Measurements from ENCODE around the gene CAPZA2.

CAPZA2 gene

DNA sequence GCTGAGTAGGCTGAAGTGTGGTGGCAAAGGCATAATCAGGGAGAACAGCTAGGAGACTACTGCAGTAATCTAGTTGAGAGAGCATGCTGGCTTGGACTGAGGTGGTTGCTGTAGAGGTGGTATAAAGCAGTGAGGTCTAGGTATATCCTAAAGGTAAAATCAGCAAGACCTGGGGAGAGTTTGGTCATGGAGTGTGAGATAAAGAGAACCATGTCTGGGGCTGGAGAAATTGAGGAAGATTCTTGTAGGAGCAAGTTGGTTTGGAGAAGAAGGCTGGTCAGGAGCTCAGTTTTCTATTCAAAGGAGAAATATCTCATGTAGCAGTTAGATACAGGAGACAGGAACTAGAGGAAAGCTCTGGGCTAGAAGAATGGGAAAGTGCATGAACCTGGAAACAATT, 58.0 kb downstream of the CAPZA2 start:
- TF ChIP-seq, protein P1, sequence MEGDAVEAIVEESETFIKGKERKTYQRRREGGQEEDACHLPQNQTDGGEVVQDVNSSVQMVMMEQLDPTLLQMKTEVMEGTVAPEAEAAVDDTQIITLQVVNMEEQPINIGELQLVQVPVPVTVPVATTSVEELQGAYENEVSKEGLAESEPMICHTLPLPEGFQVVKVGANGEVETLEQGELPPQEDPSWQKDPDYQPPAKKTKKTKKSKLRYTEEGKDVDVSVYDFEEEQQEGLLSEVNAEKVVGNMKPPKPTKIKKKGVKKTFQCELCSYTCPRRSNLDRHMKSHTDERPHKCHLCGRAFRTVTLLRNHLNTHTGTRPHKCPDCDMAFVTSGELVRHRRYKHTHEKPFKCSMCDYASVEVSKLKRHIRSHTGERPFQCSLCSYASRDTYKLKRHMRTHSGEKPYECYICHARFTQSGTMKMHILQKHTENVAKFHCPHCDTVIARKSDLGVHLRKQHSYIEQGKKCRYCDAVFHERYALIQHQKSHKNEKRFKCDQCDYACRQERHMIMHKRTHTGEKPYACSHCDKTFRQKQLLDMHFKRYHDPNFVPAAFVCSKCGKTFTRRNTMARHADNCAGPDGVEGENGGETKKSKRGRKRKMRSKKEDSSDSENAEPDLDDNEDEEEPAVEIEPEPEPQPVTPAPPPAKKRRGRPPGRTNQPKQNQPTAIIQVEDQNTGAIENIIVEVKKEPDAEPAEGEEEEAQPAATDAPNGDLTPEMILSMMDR (IDR thresholded peaks at IDR 0.05; ENCODE audit: low read depth, low read length, missing control alignments), result no peak
- H3K4me3 ChIP-seq (ENCODE audit: low read depth, low read length), result no peak overlapping the region
- DNase-seq (ENCODE audit: low read depth), result no peak
- in situ Hi-C loops (cut with HindIII; ENCODE audit: low sequenced_read_pairs), result no loop called here

DNA sequence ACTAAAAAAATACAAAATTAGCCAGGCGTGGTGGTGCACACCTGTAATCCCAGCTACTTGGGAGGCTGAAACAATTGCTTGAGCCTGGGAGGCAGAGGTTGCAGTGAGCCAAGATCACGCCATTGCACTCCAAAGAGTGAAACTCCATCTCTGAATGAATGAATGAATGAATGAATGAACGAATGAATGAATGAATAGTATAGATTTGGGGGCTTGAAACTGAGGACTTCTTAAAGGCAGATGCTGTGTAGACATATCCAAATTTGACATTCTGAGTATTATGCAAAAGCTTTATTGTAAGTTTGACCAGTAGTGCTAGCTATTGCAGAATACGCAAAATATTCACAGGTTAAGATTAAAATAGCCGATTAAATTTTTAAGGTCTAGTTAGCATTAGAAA, 60.2 kb downstream of the CAPZA2 start:
- in situ Hi-C loops (cut with HindIII; ENCODE audit: low sequenced_read_pairs), result no loop called here
- H3K4me3 ChIP-seq (ENCODE audit: low read depth, low read length), result no peak overlapping the region
- TF ChIP-seq, protein P1 (IDR thresholded peaks at IDR 0.05; ENCODE audit: low read depth, low read length, missing control alignments), result no peak
- no peak for DNase-seq (ENCODE audit: low read depth)

DNA sequence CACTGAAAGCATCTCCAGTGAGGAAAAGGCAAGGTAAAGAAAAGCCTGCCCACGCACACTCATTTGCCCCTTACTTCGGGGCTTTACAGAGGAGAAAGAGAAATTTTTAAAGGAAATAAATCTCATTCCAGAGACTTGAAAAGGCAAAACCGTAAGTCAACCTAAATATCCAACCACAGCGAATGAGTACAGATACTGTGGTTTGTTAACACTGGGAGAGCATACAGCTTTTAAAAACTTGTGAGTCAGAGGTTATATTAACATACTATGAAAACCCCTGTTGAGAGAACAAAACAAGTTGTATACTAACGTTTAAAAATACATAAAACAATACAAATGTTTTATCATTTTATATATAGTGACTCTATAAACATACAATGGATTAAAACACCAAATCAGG, 62.4 kb downstream of the CAPZA2 start:
- TF ChIP-seq, protein P1 (IDR thresholded peaks at IDR 0.05; ENCODE audit: low read depth, low read length, missing control alignments), result no peak

DNA sequence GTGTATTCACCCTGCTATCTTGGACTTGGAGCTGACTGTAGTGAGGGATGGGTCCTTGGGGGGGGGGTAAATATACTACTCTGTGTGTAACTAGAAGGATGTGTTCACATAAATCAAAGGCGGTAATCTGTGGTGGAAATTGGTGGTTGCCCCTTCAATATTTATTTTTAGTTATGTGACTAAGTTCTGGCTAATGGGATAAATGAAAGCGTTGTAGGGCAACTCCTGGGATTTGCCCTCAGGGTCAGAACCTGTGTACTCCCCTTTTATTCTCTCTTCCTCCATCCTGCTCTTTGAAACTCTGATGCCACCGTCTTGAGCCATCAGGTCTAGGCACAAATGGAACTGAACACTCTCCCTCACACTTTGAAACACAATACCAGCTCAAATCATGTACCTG, 66.6 kb downstream of the CAPZA2 start:
- H3K4me3 ChIP-seq (ENCODE audit: low read depth, low read length), result no peak overlapping the region
- DNase-seq (ENCODE audit: low read depth), result no peak
- TF ChIP-seq, protein P1 (IDR thresholded peaks at IDR 0.05; ENCODE audit: low read depth, low read length, missing control alignments), result no peak
- in situ Hi-C loops (cut with HindIII; ENCODE audit: low sequenced_read_pairs), result no loop called here

More for the DNA sequence above, 62.4 kb downstream of the CAPZA2 start:
- H3K4me3 ChIP-seq (ENCODE audit: low read depth, low read length), result no peak overlapping the region
- in situ Hi-C loops (cut with HindIII; ENCODE audit: low sequenced_read_pairs), result no loop called here
- peak; percentile 63 for DNase-seq (ENCODE audit: low read depth)

DNA sequence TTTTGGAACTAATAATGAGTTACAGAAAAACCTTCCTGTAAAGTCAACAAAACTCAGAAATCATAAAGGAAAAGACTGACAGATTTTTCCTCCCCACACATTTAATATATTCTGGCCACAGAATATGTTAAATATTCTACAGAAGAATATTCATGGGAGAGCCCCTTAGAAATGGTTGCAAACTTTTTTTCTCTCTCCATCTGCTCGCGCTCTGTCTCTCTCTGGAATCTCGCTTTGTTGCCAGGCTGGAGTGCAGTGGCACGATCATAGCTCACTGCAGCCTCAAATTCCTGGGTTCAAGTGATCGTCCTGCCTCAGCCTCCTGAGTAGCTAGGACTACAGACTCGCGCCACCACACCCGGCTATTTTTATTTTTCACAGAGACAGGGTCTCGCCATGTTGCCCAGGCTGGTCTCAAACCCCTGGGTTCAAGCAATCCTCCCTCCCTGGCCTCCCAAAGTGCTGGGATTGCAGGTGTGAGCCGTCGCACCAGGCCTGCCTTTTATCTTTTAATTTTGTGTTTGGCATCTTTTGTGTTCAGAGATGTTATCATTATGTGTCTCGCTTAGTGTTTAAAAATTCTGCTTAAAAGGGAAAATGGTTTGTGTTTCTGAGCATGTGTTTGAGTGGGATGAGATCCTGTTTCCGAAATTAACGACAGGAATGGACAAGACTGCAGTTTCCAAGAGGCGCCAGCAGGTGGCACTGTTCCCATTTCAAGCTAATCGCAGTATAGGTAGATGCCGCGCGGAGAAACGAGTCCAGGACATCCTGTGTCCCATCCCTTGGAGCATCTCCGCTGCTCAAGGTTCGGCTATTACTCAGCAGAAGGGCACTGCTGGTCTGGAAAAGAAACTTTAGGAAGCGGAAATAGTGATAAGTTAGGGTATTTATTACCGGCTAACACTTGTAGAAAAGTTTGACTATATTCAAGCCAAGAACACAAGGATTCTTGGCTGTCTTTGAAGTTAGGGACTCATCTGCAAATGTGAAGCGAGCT, 67.8 kb downstream of the CAPZA2 start:
- DNase-seq (ENCODE audit: low read depth), result peak; percentile 72
- H3K4me3 ChIP-seq (ENCODE audit: low read depth, low read length), result no peak overlapping the region
- in situ Hi-C loops (cut with HindIII; ENCODE audit: low sequenced_read_pairs), result no loop called here
- TF ChIP-seq, protein P1 (IDR thresholded peaks at IDR 0.05; ENCODE audit: low read depth, low read length, missing control alignments), result peak; percentile 85

DNA sequence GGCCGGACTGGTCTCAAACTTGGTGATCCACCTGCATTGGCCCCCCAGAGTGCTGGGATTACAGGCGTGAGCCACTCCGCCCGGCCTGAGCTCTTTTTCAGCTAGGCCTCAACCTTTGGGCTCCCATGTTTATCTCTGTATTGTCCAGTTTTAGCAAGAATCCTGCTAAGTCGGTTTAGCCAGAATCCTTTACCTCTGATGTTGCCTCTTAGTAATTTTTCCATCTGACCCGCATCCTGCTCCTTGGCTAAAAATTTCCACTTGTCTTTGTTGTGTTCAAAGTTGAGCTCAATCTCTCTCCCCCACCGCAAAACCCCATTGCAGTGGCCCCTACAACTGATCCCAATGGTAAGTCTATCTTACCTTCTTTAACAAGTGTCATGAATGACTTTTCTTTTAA, 70.2 kb downstream of the CAPZA2 start:
- DNase-seq (ENCODE audit: low read depth), result no peak
- in situ Hi-C loops (cut with HindIII; ENCODE audit: low sequenced_read_pairs), result no loop called here
- H3K4me3 ChIP-seq (ENCODE audit: low read depth, low read length), result no peak overlapping the region
- TF ChIP-seq, protein P1 (IDR thresholded peaks at IDR 0.05; ENCODE audit: low read depth, low read length, missing control alignments), result no peak

All from astrocyte of the cerebellum (primary cell).